ENCODE data around the gene ESPNL.

DNA sequence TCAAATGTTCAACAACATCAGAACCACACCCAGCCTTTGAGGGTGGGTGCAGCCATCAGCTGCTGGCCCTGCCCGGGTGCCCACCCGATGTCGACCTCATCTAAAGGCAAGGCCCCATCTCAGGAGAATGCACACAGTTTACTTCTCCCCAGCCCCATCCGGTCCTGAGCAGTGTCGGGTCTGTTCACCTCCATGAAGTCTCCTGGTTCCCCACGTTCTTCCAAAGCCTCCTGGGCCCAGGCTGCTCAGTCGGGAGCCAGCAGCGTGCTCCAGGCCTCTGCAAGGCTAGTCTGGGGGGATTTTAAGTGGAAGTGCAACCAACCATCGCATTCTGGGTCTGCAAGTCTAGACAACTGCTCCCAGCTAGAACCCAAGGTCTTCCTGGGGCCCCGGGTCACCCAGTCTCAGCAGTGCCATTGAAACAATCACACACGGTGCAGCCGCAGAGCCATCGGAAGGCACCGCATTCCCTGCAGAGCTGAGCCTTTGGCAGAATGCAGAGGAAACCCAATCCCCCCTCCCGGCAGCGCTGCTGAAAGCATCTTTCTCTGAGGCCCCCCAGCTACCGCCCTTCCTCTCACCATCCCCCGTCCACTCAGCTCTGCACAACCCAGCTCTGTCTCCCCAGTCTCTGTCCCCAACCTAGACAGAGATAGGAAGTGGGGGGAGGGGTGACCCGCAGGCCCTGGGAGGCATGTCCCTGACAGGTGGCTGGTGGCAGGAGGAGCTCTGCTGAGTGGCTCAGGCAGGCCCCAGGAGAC is 8.5 kb downstream of the ESPNL start:
- TF ChIP-seq, protein P1, sequence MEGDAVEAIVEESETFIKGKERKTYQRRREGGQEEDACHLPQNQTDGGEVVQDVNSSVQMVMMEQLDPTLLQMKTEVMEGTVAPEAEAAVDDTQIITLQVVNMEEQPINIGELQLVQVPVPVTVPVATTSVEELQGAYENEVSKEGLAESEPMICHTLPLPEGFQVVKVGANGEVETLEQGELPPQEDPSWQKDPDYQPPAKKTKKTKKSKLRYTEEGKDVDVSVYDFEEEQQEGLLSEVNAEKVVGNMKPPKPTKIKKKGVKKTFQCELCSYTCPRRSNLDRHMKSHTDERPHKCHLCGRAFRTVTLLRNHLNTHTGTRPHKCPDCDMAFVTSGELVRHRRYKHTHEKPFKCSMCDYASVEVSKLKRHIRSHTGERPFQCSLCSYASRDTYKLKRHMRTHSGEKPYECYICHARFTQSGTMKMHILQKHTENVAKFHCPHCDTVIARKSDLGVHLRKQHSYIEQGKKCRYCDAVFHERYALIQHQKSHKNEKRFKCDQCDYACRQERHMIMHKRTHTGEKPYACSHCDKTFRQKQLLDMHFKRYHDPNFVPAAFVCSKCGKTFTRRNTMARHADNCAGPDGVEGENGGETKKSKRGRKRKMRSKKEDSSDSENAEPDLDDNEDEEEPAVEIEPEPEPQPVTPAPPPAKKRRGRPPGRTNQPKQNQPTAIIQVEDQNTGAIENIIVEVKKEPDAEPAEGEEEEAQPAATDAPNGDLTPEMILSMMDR (IDR thresholded peaks at IDR 0.05) = no peak
- no peak for TF ChIP-seq POLR2A (IDR thresholded peaks at IDR 0.05)
